ENCODE measurements around the gene CHRD.

The CHRD gene

DNA sequence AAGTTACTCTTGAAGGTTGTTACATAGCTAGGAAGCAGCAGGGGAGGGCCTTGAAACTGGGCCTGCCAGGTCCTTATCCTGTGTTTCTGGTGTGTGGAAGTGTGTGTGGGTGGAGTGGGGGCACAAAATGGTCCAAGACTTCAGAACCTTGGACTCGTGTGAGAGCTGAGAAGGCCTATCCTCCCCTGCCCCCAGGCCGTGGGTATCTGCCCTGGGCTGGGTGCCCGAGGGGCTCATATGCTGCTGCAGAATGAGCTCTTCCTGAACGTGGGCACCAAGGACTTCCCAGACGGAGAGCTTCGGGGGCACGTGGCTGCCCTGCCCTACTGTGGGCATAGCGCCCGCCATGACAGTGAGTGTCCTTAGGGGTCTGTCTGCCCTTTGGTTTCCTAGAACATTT is 4.5 kb downstream of the CHRD start:
- no peak for DNase-seq

DNA sequence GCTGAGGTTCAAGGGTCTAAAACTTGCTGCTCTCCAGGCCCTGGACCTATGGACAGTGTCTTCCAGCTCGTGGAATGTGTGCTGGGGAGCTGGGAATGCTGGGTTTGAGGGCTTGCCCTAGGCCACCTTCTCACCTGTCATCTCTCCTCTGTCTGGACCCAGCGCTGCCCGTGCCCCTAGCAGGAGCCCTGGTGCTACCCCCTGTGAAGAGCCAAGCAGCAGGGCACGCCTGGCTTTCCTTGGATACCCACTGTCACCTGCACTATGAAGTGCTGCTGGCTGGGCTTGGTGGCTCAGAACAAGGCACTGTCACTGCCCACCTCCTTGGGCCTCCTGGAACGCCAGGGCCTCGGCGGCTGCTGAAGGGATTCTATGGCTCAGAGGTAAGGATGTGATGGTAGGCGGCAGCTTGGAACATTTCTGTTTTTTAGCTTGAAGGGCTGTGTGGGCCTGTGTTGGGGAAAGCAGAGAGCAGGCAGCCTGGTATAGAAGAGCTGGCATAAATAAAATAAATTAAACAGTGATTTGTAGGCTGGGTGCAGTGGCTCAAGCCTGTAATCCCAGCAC is 5.1 kb downstream of the CHRD start:
- no peak for DNase-seq

DNA sequence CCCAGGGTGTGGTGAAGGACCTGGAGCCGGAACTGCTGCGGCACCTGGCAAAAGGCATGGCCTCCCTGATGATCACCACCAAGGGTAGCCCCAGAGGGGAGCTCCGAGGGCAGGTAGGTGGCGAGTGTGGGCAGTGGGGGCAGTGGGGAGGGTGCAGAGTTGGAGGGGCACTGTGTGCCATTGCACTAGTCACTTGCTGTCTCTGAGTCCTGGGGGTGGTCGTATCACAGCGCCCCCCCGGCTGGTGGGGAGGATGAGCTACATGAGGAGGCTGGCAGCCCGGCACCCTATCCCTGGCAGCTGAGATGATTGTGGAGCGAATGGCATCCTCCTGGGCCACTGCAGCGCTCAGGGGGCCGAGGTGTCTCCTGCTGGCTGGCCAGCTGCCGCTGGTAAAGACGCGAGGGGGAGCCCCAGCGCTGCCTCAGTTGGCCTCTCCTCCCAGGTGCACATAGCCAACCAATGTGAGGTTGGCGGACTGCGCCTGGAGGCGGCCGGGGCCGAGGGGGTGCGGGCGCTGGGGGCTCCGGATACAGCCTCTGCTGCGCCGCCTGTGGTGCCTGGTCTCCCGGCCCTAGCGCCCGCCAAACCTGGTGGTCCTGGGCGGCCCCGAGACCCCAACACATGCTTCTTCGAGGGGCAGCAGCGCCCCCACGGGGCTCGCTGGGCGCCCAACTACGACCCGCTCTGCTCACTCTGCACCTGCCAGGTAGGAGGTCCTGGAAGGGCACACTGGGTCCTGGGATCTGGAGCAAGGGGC is 6.4 kb downstream of the CHRD start:
- no peak for DNase-seq

DNA sequence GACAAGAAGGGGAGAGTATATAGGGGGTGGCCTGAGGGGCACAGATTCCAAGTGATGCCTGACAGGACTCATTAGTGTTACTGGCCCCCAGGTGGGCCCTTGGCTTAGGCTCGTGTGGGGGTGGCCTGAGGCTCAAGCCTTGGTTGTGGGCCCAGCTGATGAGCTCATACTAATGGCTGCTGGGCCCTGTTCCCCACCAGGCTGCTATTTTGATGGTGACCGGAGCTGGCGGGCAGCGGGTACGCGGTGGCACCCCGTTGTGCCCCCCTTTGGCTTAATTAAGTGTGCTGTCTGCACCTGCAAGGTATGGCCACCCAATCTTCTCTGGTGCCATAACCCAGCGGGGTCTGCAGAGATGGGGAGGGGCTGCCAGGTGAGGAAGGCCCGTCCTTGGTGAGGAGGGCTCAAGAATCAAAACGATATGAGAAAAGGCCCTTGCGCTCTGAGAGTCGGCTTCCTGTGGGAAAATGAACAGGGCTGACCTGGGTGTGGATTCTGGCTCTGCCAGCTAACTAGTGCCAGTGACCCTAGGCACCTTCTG is 7.4 kb downstream of the CHRD start:
- DNase-seq = no peak

DNA sequence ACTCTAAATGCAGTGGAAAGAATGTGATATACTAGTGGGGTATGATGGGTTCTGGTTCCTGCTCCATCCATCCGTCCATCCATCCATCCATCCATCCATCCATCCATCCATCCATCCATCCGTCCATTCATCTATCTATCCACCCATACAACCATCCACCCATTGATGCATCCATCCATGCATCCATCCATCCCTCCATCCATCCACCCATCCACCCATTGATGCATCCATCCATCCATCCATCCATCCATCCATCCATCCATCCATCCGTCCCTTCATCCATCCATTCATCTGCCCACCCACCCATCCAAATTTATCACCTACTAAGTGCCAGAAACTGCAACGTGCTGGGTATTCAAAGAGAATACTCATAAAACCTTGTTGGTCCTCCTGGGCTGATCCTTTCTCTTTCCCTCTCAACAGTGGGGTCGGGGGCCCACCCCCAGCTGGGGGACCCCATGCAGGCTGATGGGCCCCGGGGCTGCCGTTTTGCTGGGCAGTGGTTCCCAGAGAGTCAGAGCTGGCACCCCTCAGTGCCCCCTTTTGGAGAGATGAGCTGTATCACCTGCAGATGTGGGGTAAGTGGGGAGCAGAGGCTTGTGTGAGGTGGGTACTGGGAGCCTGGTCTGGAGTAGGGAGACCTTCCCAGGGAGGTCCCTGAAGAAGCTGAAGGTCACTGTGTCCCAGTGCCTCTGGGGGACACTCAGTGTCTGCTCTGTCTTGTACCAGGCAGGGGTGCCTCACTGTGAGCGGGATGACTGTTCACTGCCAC is 8.5 kb downstream of the CHRD start:
- DNase-seq = no peak

DNA sequence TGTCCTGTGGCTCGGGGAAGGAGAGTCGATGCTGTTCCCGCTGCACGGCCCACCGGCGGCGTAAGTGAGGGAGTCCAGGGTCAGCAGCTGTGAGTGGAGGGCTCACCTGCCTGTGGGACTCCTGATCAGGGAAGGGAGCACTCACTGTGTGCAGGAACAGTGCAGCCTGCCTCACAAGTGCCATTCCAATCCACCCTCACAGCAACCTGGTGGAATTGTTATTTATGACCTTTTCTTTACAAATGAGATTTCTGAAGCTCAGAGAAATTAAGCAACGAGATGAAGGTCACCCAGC is 9.0 kb downstream of the CHRD start:
- no peak for DNase-seq

DNA sequence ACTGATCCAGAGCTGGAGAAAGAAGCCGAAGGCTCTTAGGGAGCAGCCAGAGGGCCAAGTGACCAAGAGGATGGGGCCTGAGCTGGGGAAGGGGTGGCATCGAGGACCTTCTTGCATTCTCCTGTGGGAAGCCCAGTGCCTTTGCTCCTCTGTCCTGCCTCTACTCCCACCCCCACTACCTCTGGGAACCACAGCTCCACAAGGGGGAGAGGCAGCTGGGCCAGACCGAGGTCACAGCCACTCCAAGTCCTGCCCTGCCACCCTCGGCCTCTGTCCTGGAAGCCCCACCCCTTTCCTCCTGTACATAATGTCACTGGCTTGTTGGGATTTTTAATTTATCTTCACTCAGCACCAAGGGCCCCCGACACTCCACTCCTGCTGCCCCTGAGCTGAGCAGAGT is 9.5 kb downstream of the CHRD start:
- DNase-seq = no peak

DNA sequence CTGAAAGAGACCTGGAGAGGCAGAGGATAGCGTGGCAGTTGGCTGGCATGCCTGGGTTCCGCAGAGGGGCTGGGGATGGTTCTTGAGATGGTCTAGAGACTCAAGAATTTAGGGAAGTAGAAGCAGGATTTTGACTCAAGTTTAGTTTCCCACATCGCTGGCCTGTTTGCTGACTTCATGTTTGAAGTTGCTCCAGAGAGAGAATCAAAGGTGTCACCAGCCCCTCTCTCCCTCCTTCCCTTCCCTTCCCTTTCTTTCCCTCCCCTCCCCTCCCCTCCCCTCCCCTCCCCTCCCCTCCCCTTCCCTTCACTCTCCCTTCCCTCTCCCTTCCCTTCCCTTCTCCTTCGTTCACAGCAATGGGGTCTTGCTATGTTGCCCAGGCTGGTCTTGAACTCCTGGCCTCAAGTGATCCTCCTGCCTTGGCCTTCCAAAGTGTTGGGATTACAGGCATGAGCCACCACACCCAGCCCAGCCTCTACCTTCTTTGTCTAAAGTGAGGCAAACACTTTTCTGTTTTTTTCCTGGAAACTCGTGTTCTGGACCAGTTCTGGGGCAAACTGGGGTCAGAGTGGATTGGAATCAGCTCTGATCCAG is 10.2 kb downstream of the CHRD start:
- DNase-seq = no peak

DNA sequence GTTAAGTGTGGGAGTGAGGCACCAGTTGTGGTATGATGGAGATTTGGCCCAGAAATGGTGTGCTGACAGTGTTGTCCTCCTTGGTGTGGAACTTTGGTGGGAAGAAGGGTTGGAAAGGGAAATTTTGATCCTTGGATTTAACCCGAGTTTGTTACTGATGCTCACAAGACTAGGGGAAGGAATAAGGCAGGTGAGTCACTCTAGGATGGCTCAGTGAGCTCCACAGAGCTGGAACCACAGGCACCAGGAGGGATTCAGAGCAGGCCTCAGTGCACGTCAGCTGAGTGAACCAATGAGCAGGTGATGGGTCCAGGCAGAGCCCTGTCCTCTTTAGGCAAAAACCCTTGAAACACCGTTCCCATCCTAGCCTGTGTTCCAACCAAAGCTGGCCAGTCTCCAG is 11.4 kb downstream of the CHRD start:
- no peak for DNase-seq

DNA sequence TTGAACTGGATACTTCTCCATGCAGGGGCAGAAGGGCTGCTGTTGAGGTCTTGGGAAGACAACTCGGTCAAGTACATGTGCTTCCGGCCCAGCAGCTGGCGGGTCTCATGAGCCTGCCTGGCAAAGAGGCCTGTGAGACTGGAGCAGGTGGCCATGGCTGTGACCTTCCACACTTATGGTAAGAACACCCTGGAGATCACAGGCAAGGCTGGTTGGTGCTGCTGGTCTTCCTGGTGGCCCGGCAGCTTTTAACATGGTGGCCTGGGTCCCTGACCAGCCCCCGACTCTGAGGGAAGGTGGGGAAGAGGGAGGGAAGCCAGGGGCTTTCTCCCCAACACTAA is 15.4 kb downstream of the CHRD start:
- DNase-seq = no peak

DNA sequence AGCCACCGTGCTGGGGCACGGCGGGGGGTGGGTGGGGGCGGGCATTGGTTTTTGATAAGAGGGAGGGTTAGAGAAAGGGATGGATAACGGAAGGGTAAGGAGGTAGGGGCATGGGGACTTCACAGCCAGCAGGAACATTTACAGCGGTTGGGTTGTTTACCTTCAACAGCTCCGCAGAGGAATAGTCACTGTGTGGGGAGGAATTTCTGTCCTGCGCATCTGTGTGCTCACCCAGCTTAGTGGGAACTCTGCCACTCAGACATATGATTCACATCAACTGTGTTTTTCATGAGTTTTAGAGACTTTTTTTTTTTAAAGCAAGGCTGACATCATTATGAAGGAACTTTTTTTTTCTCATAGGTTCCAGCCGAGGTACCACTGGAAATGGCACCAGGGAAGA is 19.6 kb downstream of the CHRD start:
- no peak for DNase-seq

DNA sequence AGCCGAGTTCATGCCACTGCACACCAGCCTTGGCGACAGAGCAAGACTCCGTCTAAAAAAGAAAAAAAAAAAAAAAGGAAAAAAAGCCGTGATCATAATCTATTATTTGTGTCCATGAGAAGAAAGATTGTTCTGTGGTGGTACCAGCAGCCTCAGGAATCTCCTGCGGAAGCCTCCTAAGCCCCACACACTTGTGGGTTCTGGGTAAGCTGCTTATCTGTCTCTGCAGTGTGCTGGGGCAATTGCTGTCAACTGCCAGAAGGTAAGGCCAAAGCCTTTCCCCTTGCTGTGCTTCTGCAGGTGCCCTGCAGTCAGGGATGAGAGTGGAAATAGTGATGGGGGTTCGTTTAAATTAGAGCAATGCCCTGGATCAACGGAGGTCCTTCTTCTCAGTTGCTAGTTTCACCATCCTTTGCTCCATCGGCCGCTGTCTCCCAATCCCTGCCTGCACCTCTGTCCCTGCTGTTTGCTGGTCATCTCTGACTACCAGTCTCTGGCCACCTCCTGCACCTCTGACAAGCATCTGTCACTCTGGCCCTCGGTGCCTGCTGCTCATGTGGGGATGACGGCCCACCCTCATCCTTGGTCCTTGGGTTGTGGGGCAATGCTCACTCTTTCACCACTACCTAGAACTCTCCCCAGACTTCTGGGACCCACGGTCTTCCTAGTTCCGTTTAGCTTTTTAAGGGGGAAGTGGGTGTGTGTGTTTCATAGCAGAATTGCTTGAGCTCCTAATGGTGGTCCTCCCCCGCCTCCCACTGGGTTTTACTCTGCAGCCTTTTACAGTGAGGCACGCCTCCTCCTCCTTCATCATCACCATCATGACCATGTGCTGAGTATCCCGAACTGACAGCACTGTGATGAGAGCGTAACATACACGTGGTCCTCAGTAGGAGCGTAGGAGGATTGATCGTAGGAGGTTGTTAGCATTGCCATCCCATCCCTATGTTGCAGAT is 25.5 kb downstream of the CHRD start:
- DNase-seq = no peak

DNA sequence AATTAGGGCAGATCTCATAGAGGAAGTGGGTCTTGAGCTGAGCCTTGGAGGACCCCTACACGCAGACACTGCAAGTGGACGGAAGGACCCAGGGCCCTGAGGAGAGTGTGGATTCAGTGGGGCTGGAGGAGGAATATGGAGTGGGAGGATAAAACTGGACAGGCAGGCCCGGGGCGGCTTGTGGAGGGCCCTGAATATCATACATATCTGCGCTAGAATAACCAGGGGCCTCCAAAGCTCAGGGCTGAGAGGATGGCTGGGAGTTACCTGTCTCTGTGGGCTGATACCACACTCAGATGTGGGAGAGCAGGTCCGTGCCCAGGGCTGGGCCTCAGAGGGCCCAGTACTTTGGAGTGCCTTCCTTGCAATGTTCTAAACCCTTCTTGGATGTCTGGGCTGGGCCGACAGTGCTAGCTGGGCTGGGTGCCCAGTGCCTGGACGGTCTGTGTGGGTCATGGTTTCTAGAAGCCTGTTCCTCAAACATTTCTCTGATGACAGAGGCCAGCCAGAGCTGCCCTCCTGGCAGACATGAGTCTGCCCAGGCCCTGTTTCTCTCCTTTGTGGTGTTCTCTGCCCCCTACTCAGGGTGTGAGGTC is 29.6 kb downstream of the CHRD start:
- no peak for DNase-seq

DNA sequence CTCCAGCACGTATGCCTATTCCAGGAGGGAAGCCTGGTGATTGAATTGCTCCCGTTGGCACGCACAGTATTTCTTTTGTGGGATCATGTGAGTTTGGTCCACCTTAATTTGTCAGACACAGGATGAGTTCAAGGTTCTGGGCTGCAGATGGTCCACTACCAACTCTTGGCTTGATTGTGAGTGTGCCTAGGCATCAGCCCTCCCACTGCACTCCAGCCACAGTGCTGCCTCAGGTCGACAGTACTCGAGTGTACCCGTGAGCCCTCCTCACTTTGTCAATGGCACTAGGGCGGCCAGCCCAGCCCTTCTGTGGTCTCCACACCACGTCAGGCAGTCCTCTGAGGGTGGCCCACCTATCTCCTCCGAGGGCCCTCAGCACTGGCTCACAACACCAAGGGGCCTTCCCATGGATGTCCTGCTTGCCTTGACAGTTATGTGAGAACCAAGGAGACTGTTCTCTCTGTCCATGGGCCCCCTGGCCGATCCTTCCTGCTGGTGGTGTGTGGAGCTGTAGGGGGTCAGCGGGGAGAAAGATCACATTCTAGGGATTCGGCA is 30.2 kb downstream of the CHRD start:
- DNase-seq = no peak

DNA sequence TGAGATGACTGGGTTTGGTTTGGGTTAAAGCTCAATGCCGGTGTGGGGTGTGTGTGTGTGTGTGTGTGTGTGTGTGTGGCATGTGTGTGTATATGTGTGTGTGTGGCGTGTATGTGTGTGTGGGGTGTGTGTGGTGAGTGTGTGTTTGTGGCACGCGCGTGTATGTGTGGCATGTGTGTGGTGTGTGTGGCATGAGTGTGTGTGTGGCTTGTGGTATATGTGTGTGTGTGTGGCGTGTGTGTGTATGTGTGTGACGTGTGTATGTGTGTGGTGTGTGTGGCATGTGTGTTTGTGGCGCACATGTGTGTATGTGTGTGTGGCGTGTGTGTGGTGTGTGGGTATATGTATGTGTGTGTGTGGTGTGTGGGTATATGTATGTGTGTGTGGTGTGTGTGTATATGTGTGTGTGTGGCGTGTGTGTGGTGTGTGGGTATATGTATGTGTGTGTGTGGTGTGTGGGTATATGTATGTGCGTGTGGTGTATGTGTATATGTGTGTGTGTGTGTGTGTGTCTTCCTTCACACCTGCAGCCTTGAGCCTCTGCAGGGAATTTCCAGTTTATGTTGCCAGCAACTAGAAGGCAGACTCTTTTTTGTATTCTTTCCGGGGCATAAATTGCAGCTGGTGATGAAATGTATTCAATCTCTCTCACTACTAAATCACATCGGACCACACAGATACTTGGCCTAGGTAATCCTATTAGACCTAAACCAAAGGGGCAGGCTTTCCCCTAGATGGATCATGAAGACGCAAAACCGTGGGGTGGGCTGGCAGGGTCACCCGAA is 34.8 kb downstream of the CHRD start:
- DNase-seq = no peak

DNA sequence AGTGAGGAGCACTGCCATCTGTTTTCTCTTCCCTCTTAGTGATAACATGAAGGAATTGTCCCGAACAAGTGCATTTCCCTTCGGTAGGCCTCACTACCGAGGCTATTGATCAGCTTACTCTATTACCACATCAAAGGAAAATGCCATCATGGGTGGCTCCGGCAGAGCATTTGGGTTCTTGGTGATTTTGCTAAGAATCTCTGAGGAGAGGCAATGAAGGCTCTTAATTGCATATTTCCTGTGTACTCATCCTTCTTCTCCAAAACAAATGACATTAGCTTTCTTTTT is 35.3 kb downstream of the CHRD start:
- no peak for DNase-seq

DNA sequence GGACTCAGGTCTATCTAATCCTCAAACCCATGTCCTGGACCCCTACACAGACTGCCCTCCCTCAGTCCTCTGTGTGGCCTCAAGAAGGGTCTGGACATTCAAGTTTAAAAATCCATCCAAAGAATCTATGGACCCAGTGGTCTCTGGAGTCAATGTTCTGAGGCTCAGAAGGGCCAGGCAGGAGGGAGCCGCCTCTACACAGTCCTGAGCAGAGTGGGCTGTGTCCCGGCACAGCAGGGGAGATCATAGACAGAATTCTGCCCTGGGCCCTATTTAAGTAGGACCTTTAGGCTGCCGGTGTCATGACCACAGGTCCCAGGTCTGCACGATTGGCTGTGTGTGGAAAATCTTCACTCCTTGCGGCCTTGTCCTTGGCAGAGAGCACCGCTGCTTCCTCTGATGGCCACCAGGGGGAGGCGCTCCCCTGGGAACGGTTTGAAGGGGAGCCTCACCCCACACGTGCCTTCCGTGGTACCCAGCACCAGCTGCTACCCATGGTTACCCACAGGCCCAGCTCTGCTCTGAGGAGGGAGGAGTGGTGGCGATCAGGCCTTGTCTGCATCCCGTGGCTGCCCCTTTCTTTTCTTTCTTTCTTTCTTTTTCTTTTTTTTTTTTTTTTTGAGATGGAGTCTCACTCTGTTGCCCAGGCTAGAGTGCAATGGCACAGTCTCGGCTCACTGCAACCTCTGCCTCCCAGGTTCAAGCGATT is 37.9 kb downstream of the CHRD start:
- no peak for DNase-seq

DNA sequence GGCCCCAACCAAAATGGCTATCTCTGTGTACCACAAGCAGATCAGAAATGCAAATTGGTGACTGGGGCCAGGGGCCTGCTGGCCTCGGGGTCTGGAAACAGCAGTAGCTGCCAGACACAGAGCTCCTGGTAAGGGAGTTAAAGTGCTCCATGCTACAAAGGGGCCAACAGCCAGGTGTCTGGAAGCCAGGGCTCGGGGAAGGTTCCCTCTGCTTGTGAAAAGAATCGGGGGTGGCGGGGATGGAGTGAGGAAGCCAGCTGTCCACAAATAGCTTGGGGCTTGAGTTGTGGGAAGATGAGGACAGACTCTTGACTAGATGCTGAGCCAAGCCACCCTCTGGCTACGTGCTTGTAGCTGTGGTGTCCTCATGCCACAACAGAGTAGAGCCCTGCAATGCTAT is 39.3 kb downstream of the CHRD start:
- DNase-seq = no peak

DNA sequence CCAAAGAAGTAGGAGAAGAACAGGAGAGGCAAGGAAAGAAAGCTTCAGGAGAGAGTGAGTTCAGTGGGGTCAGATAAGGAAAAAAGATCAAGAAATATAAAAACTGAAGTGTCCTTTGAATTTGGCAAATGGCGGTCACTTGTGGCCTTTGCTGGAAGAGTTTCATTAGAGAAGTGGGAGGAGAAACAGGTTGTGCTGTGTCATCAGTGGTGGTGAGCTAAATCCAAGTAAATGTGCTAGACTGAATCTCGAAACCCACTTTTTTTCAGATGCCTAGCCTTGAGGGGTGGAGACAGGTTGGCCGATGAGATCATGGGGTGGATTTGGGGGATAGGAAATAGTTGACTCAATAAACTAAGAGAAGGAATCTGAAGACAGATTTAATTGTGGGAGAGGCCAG is 43.7 kb downstream of the CHRD start:
- no peak for DNase-seq

DNA sequence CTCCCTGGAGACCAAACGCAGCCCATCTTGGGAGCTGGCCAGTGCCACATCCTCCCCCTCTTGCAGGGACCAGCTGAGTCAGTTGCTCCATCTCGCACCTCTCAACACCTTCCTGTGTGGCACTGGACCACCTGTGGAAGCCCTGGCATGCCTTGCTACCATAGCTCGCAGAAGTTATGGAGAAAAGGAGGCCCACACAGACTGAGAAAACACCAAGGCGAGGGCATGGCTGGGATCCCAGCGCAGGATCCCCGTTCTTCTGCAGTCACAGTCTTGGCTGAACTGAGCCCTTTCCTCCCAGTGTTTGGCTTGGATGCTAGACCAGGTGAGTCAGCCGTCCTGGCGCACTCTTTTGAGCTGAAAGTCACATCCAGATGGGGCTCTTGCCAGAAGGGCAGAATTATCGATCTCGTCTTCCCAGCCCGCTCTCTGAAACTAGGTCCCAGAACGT is 46.9 kb downstream of the CHRD start:
- no peak for DNase-seq

Data from T1000 (cell line).